Measurements from ENCODE around the gene ZSCAN5C.

GRCh38 chr19:56217039-56217949 lies 15.2 kb downstream of the ZSCAN5C start:
- no peak for TF ChIP-seq POLR2A (IDR thresholded peaks at IDR 0.05)
- TF ChIP-seq, protein P1, sequence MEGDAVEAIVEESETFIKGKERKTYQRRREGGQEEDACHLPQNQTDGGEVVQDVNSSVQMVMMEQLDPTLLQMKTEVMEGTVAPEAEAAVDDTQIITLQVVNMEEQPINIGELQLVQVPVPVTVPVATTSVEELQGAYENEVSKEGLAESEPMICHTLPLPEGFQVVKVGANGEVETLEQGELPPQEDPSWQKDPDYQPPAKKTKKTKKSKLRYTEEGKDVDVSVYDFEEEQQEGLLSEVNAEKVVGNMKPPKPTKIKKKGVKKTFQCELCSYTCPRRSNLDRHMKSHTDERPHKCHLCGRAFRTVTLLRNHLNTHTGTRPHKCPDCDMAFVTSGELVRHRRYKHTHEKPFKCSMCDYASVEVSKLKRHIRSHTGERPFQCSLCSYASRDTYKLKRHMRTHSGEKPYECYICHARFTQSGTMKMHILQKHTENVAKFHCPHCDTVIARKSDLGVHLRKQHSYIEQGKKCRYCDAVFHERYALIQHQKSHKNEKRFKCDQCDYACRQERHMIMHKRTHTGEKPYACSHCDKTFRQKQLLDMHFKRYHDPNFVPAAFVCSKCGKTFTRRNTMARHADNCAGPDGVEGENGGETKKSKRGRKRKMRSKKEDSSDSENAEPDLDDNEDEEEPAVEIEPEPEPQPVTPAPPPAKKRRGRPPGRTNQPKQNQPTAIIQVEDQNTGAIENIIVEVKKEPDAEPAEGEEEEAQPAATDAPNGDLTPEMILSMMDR (IDR thresholded peaks at IDR 0.05), result no peak
- TF ChIP-seq EP300 (IDR thresholded peaks at IDR 0.05), result no peak
